HG02678 (cell line): Measurements from ENCODE around the gene CHST13.

Source experiments
- ATAC-seq: cut with Tn5 transposase; IDR thresholded peaks from one replicate; pipeline ENCODE4 v1.9.1; 2021; ENCODE audit warnings: mild to moderate bottlenecking, moderate library complexity; ENCODE audit not compliant: unreplicated experiment

The CHST13 gene, protein sequence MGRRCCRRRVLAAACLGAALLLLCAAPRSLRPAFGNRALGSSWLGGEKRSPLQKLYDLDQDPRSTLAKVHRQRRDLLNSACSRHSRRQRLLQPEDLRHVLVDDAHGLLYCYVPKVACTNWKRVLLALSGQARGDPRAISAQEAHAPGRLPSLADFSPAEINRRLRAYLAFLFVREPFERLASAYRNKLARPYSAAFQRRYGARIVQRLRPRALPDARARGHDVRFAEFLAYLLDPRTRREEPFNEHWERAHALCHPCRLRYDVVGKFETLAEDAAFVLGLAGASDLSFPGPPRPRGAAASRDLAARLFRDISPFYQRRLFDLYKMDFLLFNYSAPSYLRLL

DNA sequence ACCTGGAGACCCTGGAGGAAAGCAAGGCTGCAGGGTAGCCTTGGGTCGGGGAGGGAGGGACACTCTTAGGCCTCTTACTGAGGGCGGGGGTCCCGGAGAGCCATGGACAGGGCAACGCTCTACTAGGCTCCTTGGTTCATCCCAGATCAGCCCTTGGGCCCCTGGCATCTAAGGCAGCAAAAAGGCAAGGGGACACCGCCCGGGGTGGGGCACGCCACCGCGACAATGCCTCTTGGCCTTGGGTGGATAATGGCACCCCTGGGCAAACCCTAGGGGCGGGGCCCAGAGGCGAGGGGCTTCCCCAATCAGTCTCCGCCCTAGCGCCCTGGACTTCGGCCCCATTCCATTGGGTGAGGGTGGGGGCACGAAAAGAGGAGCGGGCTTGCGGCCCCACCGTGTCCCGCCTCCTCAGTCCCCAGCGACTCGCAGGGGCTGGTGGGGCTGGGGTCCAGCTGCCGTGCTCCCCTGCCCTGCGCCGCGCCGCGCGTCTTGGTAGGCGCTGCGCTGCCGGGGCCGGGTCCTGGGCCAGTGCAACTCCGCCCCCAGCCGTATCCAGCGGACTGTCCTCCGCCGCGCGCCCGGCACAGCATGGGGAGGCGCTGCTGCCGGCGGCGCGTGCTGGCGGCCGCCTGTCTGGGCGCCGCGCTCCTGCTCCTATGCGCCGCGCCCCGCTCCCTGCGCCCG lies at the start of gene CHST13:
CHST13 (plus strand) TSS at position 411 of the 684 bp plus-strand sequence; CDS start at position 589, 178 bp downstream.
- ATAC-seq: no peak

DNA sequence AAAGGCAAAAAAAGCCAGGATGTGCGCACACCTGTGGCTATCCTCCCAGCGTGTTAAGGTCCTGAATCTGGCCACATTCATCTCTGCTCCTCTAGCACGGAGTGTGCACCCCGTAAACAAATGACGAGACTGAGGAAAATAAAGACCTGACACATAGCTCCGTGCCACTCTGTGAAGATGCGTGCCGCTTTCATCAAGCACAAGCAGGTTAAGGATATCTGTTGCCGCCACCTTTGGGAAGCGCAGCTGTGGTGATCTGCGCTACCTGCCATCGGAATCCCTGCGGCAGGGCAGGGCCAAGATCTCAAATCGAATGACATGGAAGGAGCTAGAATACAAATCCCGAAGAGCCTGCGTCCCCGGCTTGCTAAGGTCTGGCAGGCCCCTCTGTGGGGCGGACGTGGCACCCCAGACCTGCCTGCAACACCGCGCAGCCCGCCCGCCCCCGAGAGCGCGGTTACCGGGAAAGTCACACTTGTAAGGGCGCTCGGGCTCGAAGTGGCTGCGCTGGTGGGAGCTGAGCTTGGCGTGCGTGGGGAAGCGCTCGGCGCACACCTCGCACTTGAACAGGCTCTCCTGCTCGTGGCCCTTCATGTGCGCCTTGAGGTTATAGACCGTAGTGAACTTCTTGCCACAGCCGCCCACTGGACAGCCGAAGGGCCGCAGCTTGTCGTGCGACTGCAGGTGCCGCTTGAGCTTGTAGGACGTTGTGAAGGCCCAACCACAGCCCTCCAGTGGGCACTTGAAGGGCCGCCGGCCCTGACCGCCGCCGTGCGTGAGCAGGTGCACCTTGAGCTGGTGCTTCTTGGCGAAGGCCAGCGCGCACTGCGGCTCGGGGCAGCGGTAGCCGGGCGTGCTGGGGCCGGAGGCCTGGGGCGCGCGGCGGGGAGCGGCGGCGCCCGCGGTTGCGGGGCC lies 49.2 kb upstream of the CHST13 start:
- peak; percentile 14 for ATAC-seq

DNA sequence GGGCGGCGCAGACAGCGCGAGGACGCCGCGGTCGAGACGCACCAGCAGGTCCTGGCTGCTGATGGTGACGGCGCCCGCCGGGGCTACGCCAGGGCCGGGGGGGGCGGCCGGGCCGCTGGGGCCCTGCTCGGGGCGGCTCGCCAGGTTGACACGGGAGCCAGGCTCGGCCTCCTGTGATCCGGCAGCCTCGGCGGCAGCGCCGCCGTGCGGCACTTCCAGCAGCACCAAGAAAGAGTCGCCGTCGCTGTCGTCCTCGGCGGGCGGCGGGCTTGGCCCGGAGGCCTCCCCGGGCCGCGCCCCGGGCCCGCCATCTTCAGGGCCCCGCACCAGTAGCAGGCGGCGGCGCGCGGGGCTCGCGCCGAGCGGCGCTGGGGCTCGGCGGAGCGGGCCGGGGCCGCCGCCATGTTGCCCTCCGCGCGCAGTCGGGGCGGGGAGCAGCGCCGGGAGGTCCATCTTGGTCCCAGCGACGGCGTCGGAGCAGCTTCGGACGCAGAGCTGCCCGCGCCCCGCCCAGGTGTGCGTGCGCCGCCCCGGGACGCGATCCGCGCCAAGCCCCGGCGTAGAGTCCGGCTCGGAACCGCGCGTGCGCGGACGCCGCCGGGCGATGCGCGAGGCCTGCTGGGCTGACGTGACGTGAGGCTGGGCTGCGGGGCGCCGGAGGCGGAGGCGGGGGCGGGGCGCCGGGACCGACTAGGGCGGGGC lies 48.4 kb upstream of the CHST13 start, which contains the start of gene ZXDC:
ZXDC (minus strand) TSS at position 479 of the 702 bp plus-strand sequence; CDS start at position 453, 26 bp downstream.
- peak; percentile 81 for ATAC-seq

DNA sequence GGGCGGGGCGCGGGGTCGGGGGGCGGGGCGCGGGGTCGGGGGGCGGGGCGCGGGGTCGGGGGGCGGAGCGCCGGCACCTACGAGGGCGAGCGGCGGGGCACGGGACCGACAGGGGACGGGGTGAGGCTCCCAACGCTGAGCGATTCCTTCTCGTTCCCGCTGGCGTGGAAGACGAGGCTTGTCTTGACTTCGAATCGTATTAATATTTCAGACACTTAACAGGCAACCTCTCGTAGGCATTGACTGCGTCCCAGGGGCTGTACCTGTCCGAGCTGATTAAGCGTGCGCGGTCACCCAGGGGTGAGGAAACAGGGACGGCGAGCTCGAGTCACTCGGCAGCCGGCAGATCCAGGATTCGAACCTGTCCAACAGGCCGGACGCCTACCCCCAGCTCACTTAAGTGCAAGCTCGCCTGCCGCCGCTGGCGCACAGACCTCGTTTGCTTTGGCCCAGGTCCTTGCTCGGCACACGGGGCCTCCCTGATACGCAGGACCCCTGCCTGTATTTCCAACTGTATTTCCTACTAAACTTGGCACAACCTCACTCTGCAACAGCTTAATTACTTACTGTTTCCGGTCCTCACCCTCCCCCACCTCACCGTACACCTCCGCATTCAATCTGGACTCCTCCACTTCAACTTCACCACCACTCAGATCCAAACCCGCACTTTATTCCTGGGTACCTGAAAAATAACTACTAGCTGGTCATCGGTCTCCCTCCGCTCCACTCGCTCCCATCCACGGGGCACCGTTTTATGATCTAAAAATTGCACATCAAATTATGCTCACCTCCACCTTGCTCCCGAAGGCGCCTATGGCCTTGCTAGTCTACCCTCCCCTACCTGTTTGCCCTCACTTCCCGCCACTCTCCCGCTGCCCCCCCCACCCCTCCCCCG lies 47.5 kb upstream of the CHST13 start:
- ATAC-seq: peak; percentile 22

DNA sequence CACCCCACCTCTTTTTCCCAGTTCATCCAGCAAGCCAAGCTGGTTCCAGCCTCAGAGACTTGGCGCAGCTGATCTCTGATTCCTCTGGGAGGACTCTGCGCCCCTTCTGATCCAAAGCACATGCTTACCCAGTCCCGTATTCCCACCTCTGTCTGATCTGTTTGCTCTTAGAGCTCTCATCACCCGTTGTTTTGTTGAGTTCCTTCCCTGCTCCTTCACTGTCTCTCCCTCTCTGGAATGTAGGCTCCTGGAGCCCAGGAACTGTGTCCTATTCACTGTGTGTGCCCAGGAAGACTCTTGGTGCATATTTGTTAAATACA lies 46.9 kb upstream of the CHST13 start:
- no peak for ATAC-seq

DNA sequence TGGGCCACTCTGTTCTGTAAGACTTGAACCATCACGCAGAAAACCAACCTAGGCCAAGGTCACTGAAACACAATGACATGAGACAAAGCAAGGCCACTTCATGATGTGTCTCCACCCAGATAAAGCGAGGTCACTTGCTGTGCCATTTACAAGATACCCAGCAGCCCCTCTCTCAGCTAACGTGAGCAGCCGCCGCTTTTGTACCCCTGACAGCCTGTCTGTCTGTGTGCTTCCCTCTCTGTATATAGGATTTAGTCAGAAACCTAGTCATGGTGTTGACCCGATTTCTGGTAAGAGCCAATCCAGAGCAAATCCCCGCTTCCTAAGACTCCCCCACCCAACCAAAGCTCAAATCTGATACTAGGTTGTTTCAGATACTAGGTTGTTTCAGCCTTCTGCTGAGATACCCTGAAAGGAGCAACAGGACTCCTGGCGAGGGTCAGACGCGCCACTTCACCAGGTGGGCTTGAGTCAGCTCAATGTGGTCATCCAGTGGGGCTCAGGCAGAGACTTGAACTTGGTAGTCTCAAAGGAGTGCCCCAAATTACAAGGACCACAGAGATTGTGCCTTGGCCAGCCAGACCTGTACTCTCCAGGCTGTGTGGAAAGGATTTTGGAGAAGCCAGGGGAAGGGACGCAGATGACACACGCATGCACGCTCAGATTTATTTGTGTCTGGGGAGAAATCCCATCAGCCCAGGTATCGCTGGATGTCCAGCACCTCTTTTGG lies 45.2 kb upstream of the CHST13 start:
- ATAC-seq: no peak

DNA sequence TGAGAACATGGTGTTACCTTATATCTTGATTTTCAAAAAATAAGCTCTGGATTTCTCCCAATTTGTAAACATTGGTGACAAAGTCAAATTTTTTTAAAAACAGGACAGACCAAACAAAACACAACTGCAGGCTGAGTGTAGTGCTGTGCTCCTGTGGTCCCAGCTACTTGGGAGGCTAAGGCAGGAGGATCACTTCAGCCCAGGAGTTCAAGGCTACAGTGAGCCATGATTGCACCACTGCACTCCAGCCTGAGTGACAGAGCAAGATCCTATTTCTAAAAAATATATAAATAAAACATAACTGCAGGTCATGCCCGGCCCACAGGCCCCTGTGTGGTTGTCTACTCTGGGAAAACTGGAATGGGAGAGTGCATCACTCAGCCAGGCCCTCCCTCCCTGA lies 44.3 kb upstream of the CHST13 start:
- ATAC-seq: no peak

DNA sequence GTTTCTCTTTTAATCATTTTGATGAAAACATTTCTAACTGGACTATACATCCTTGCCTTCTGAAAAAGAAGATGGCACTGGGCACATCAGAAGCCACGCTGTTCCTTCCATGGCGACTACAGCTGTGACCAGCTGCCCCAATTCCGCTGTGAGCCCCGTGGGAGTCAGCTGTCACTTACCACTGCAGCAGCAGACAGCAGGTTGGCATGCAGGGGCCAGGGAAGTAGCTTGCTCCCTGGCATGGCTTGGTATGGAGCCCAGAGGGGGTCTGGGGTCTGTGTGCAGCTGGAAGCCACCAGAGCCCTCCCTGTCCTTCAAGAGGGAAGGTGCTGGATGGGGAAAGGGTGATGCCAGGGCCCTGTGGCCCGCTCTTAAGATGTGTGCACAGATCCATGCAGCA lies 43.7 kb upstream of the CHST13 start:
- no peak for ATAC-seq

DNA sequence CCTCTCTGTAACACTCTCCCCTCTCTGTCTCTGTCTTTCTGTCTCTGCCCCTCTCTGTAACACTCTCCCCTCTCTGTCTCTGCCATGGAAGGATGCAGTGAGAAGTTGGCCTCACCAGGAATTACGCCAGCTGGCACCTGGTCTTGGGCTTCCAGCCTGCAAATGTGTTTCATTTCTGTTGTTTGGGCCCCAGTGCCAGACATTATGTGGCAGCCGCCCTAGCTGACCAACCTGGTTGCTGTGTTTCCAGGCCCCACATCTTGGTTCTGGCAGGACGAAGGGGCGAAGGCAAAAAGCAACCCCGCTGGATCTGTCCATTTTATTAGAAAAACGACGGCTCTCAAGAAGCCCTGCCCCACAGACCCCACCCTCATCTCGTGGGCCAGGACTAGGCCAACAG lies 43.1 kb upstream of the CHST13 start:
- ATAC-seq: no peak

DNA sequence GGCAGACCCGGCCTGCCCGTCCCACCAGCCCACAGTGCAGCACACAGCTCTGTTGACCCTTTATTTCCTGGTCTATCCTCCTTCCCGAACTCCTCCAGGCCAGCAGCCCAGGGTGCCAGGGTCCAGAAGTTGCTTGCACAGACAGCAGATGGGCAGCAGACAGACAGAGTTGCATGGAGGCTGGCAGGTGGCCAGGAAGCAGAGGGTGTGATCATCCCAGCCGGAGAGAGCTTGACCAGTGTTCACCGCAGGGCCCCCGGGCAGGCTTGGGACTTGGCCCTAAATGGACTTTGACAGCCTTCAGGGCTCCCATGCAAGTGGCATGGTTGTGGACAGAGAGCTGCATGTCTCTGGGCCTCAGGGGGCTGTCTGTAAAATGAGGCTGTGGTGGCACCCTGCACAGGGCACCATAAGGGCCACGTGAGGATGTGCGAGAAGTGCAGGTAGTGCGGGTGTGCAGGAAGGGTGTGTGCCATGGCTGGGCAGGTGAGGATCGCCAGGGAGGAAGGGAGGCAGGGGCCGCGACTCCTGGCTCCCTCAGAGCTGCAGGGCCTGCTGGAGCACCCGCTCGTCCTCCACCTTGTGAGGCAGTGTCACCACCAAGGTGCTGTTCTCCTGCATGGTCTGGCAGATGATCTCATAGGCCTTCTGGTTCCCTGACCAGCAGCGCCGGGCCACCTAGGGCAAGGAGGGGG lies 42.0 kb upstream of the CHST13 start:
- ATAC-seq: no peak

DNA sequence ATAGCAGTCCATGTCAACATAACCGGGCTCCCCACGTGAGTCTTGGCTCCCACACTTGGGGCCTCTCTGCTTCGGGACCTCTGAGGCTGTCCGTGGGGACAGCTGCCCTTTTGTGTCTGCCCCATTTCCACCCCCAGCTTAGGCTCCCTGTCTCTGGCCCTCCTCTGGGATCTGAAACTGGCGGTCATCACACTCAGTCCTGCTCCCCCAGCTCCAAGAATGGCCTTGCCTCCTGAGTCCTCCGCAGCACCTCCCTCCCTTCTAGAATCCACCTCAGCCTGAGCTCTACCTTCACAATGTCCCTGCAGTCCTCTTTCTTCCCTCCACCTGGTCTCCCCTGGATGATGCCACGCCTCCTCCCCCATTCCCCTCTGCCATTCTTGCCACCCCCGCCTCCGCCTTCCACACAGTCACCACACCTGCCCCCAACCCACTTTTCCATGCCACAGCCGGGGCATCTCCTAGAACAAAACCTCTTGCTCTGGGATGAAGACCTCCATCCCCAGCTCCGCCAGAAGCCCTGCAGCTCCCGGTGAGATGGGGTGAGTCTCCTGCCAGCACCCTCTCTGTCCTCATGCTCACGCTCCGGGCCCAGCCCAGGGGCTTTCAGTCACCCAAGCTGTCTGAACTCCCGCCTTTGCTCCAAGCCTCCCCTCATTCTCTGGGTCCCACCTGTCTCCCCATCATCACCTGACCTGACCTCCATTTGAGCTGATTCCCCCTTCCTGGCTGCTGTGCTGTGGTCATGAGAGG lies 41.3 kb upstream of the CHST13 start:
- ATAC-seq: no peak

DNA sequence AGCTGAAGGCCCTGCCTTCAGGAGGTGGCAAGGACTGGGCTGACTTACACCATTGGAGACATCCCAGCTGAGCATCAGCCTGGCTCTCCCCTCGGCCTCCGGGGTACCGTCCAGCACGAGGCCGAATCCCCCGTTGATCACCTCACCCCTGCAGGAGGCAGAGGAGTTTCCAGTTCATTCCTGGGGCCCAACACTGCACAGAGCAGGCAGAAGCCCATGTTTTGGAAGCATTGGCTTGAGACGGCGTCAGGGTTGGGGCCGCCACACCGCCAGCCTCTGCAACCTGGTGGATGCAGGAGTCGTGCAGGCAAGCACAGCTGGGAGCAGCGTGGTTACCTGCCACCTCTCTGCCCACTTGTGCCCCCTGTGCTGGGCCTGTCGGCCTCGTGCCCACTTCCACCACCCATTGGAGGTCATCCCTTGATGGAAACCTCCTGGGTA lies 40.6 kb upstream of the CHST13 start:
- no peak for ATAC-seq

DNA sequence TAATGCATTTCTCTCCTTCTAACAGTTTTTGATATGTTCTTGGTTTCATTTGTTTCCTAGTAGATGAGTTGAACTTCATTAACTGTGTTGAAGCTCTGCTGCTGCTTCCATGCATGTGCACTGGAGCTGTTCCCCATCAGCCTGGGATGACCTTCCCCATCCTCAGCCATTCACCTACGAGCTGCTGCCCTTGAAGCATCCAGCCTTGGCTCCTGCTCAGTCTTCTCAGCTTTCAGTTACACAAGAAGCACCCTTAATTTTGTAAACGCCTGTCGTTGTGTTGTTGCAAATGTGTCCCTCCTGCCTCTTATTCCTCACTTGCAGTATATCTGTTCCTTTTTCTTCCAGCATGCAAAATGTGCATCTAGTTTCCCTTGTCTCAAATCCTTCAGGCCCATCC lies 39.8 kb upstream of the CHST13 start:
- ATAC-seq: no peak

DNA sequence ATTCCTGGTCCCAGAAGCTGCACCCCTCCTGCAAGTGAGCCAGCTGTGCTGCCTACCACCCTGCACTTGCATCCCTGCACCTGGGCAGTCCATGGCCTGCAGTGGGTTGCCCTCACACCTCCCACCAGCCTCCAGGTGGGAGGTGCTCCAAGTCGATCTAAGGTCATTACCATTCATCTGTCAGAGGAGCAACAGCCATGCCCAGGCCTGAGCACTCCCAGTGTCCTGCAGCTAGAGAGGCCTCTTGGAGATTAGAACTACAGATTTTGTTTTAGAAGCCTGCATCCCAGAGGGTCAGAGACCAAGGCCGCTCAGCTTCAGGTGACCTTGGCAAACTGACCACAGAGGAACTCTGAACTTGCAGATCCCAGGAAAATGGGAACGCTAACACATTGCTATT lies 39.3 kb upstream of the CHST13 start:
- ATAC-seq: no peak

DNA sequence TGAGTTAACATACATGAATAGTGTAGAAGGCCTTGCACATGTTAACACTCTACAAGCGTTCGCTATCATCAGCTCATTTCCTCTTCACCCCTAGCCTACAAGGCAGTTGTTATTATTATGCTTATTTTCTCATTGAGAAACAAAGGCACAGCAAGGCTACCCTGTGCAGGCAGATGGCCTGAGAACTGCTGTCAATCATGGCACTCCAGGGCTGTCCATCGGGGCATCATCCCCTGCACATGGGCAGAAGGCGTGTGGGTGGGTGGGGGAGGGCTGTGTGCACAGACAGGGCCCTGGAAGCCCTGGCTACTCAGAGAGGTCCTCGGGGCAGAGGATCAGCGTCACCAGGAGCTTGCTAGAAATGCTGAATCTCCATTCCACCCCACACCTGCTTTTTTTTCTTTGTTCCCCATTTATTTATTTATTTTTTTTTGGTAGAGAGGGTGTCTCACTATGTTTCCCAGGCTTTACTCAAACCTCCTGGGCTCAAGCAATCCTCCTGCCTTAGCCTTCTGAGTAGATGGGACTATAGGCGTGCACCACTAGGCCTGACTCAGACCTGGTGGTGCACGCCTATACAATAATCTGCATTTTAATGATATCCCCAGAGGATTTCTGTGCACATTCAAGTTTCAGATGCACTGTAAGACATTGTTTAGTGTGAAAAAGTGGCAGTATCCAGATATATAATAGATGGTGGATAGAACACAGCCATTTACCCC lies 38.6 kb upstream of the CHST13 start:
- ATAC-seq: no peak

DNA sequence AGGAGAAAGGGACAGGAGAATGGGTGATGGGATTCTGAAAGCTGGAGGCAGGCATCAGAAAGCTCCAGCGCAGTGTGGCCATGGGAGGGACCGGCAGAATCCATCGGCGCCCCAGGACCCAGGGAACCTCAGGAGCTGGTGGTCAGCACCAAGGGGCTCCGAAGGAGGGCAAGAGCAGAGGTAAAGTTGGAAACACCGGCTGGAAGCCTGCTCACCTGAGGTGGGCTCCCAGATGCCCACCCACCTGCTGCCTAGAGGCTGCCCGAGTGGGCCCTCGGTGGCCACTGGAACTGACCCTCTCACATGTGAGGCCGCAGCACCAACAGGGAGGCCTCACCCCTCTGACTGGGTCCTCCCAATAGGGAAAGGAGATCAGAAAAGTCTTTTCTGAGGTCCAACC lies 38.0 kb upstream of the CHST13 start:
- no peak for ATAC-seq

DNA sequence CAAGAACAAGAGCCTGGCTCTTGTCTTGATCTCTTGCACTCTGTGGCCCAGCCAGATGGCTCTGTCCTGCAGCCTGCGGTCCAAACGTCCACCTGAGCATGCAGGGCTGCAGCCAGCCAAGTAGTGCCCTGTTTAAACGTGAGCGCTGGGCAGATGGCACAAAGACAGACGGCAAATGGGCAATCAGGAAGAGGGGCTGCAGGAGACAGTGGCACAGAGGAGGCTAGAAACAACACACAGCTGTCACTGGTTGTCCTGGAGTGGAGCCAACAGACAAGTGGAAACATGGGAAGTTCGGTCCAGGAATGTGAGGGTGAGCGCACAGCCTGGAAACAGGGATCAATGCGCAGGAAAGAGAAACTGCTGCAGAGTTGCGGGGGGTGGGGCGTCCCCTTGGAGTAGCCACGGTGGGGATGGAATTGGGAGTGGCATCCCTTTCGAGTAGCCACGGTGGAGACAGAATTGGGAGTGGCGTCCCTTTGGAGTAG lies 37.6 kb upstream of the CHST13 start:
- ATAC-seq: no peak
